ENCODE data around the gene SYN1. TPM values are rescaled to one million over a fixed set of nuclear protein-coding genes. Genes with fewer than 3 reads are reported as not detected.

The SYN1 gene
- total RNA-seq, 1 donor from 2014 or later, result 2.7 TPM

DNA sequence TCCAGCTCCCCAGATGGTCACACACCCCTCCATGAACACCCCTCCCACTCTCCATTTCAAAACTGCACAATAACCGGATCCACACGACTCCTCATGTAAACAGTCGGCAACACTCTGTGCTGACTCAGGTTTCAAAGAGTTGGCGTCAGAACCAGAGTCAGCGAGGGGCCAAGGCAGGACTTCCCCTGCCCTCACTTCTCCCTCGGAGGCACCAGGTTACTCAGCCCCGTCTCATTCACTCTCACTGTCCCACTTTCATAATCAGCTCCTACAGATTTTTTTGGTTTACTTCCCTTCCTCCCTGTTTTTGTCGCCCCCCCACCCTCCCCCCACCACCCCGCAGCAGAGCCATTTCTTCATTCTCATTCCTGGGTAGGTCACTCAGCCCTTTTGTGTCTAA, 40.1 kb downstream of the SYN1 start:
- Histone ChIP-seq H3K4me3 (no peak overlapping the region), H3K27ac (no peak overlapping the region), H3K27me3 (no peaks in the 10 kb centered on the region), H3K4me1 (peaks cover 10% of the 10 kb centered on the region), H3K36me3 (no peaks in the 10 kb centered on the region), H3K9me3 (no peaks in the 10 kb centered on the region)
- intact Hi-C loops (cut with DNase I), result no loop called here
- TF ChIP-seq POLR2A (IDR thresholded peaks at IDR 0.05), result no peak
- no peak for TF ChIP-seq POLR2AphosphoS5 (IDR thresholded peaks at IDR 0.05; ENCODE audit: insufficient read depth in 1 of 2, low read depth in 1 of 2)
- TF ChIP-seq CTCF (IDR thresholded peaks at IDR 0.05), result no peak
- peak in 1 of 2 donors; percentile 8 for DNase-seq (ENCODE audit: extremely low spot score in 2 of 2)

DNA sequence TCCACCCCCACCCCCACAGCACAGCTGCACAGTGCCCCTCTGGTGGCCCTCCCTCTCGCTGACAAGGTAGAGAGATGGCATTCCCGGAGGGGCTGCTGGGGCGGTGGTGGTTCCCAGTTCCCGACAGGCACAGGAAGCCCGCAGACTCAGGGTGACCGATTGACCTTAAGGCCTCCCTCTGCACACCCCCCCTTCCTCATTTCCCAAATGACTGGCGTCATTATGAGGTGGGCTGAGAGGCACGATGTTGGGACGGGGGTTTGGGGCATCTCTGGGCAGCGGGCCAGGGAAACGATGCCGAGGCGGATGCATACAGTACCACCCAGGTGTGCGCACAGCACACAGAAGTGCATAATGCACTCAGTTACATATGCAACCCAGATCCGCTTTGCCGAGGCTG, 41.0 kb downstream of the SYN1 start:
- no peak overlapping the region for H3K4me3 ChIP-seq
- intact Hi-C loops (cut with DNase I), result no loop called here
- no peaks in the 10 kb centered on the region for H3K27me3 ChIP-seq
- TF ChIP-seq POLR2AphosphoS5 (IDR thresholded peaks at IDR 0.05; ENCODE audit: insufficient read depth in 1 of 2, low read depth in 1 of 2), result no peak
- no peak for TF ChIP-seq CTCF (IDR thresholded peaks at IDR 0.05)
- no peak for TF ChIP-seq POLR2A (IDR thresholded peaks at IDR 0.05)
- DNase-seq (ENCODE audit: extremely low spot score in 2 of 2), result no peak
- H3K4me1 ChIP-seq, result peaks cover 10% of the 10 kb centered on the region
- no peak overlapping the region for H3K27ac ChIP-seq
- no peaks in the 10 kb centered on the region for H3K36me3 ChIP-seq
- no peaks in the 10 kb centered on the region for H3K9me3 ChIP-seq

DNA sequence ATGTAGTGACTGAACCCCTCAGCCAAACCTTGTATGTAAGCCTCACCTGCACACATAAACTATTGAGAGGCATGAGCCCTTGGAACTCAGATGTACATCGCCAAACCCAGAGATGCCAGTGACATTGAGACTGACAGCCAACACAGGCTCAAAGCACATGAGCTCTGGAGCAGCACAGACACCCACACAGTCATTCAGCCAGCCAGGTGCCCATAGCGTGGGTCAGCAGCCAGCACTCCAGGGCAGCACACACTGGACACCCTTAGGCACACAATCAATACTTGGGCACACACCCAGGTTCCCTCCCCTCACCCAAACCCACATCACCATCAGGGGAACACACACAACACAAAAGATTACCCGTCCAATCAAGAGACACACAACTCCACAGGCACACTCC, 41.8 kb downstream of the SYN1 start:
- no peaks in the 10 kb centered on the region for H3K9me3 ChIP-seq
- no peaks in the 10 kb centered on the region for H3K36me3 ChIP-seq
- H3K4me1 ChIP-seq, result peaks cover 5% of the 10 kb centered on the region
- intact Hi-C loops (cut with DNase I), result no loop called here
- H3K27me3 ChIP-seq, result no peaks in the 10 kb centered on the region
- H3K27ac ChIP-seq, result no peak overlapping the region
- no peak overlapping the region for H3K4me3 ChIP-seq
- DNase-seq (ENCODE audit: extremely low spot score in 2 of 2), result peak in 1 of 2 donors; percentile 77
- TF ChIP-seq CTCF (IDR thresholded peaks at IDR 0.05) (no peak), POLR2A (IDR thresholded peaks at IDR 0.05) (no peak), POLR2AphosphoS5 (IDR thresholded peaks at IDR 0.05; ENCODE audit: insufficient read depth in 1 of 2, low read depth in 1 of 2) (no peak)

DNA sequence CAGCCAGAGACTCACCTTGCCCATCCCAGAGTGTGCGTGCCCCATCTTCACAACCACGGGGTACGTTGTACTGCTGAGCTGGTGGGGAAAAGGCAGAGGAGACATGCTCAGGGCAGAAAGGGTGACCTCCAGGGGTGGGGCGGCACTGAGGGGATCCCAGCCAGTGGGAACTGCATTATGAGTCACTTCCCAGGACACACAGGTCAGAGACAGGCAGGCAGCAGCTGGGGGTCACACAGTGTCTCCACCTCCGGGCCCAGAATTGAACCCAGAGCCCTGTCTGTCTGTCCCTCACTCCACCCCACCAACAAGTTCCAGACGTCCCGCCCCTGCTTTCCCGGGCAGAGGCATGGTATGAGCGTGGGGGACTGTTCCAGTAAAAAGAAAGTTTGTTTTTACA, 42.2 kb downstream of the SYN1 start:
- Histone ChIP-seq H3K36me3 (no peaks in the 10 kb centered on the region), H3K9me3 (no peaks in the 10 kb centered on the region), H3K4me3 (no peak overlapping the region), H3K4me1 (peaks cover 5% of the 10 kb centered on the region), H3K27me3 (no peaks in the 10 kb centered on the region), H3K27ac (no peak overlapping the region)
- TF ChIP-seq POLR2AphosphoS5 (IDR thresholded peaks at IDR 0.05; ENCODE audit: insufficient read depth in 1 of 2, low read depth in 1 of 2), result no peak
- peak in 1 of 2 donors; percentile 77 for DNase-seq (ENCODE audit: extremely low spot score in 2 of 2)
- intact Hi-C loops (cut with DNase I), result no loop called here

DNA sequence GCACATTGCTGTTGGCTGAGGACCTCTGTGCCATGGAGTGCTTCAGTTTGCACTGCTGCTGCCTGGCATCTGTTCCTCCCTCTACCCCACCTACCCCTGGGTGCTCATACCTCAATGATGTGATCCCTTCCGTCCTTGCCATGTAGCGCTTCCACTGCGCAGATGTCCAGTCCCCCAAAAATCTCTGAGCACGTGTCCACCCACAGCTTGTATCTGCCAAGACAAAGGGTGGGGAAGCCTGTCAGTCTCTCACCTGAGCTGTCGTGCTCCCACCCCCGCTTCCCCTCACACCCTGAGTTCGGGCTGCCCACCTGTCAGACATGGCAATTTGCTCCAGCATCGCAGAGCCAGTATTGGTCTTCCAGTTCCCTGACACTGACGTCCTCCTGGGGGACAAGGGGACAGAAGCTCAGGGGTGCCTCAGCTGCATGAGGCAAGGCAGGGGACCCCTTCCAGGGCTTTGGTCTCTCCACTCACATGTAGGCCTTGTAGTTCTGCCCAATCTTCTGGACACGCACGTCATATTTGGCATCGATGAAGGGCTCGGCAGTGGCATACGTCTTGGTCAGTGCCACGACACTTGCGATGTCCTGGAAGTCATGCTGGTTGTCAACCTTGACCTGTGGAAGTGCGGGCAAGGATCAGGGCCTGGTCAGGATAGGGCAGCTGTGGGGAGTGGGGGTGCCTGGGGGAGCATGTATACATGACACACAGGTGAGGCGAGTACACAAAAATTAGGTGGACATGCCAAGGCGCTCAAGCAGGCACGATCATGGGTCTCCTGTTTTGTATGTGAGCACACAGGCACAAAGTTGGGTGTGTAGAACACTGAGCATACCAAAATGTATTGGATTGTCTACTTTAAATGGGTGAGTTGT, 43.4 kb downstream of the SYN1 start:
- Histone ChIP-seq H3K36me3 (no peaks in the 10 kb centered on the region), H3K4me3 (no peak overlapping the region), H3K27me3 (no peaks in the 10 kb centered on the region), H3K9me3 (no peaks in the 10 kb centered on the region), H3K4me1 (no peaks in the 10 kb centered on the region), H3K27ac (no peak overlapping the region)
- intact Hi-C loops (cut with DNase I), result no loop called here
- peak in 1 of 2 donors; percentile 83 for DNase-seq (ENCODE audit: extremely low spot score in 2 of 2)
- TF ChIP-seq POLR2A (IDR thresholded peaks at IDR 0.05) (no peak), POLR2AphosphoS5 (IDR thresholded peaks at IDR 0.05; ENCODE audit: insufficient read depth in 1 of 2, low read depth in 1 of 2) (no peak), CTCF (IDR thresholded peaks at IDR 0.05) (no peak)

All from vagina (tissue), 2 donors.